ENCODE measurements around the gene SMARCC1.
A peak's percentile ranks its signal among the peaks of the same experiment; 100 is the strongest.

Gene SMARCC1

DNA sequence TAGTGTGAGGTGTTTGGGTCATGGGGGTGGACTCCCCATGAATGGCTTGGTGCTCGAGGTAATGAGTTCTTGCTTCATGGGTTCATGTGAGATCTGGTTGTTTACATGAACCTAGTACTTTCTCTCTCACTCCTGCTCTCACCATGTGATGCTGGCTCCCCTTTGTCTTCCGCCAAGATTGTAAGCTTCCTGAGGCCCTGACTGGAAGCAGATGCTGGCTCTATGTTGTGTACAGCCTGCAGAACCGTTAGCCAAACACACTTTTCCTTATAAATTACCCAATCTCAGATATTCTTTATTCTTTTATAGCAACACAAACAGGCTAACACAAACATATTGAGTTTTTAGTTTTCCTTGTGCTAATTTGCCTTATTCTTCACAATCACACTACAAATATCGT is 199.9 kb downstream of the SMARCC1 start:
- DNase-seq, result no peak

DNA sequence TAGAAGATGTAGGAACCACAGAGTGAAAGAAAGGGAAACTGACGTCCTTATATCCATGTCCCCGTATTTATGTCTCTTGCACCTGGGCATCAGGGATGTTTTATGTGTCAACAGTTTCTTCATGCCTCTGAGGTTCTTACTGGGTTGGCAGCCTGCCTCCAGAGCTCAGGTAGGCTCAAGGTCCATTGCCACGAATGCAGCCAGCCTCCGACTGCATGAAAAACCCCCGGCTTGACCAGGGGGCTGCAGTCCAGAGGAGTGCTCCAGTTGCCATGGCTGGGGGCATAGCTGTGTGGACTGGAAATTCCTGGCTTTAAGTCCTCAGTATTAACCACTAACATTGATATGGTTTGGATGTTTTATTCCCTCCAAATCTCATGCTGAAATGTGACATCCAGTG is 200.3 kb downstream of the SMARCC1 start:
- DNase-seq, result no peak

DNA sequence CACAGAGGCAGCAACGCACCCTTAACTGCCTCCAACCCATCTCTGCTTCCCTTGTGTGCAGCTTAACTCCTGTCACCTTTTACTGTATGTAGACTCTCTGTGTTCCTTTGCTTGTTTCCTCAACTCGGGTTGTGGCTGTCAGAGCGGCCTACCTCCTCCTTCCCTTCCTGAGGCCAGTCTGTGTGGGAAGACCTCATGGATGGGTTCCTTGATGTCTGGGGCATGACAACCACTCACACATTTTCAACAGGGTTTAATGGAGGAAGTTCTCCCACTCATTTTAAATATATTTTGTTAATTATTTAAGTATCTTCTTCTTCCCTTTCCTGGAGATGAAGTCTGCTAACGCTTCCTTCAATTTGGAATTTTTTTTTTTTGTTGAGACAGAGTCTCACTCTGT is 201.2 kb downstream of the SMARCC1 start:
- no peak for DNase-seq

DNA sequence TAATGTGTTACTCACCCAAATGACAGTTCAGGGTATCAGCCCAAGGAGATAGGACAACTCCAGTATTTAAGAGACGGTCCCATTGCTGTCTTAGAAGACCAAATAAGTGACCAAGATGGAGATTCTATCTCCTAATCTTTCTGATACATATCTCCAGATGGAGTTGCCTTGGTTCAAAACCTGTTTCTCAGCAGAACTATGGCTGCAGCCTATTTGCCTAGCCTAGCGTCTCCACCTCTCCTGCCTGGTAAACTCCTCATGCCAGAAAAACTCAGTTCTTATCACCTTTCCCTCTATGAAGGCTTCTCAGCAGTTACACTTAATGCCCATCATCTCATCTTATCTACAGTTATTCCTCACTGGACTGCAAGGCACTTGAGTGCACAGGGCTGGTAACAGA is 201.8 kb downstream of the SMARCC1 start:
- no peak for DNase-seq

DNA sequence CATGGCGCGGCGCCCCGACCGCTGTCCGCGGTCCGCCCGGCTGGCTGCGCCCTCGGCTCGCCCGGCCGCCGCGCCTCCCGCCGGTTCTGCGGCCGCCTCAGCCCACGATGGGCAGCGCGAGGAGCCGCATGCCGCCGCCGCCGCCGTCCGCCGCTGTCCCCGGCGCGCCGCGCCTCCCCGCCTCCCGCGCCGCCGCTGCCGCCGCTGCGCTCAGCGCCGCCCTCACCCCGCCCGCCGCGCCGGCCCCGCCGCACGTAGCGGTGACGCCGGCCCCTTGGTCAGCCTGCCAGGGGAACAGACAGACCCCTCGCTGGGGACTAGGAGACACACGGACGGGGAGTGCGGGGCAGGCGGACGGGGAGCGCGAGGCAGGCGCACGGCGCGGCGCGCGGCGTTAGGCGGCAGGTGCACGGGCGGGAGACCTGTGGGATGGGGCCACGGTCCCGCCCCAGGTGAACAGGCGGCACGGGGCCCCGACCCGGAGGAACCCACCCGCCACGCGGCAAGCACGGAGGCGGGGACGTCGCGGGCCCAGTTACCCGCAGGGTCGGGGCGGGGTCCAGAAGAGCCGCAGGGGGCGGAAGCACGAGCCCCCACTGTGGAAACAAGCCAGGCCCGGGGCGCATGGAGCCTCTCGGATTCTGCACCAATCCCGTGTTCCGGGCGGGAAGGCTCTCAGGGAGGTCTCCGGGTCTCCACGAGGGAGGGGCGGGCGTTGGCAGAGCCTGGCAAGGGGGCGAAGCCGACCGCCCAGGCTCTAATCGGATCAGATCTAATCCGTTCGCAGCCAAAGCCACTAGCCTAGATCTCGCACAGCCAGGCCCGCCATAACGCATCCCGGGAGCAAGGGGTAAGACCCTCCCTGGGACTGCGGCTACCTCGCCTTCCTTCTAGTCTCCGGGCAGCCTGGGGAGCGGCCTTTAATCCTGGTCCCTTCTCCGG is 202.7 kb downstream of the SMARCC1 start, which contains the start of gene CSPG5:
CSPG5 (minus strand) TSS at position 175 of the 942 bp plus-strand sequence; CDS start at position 3, 172 bp downstream.
- peak; percentile 11 for DNase-seq

DNA sequence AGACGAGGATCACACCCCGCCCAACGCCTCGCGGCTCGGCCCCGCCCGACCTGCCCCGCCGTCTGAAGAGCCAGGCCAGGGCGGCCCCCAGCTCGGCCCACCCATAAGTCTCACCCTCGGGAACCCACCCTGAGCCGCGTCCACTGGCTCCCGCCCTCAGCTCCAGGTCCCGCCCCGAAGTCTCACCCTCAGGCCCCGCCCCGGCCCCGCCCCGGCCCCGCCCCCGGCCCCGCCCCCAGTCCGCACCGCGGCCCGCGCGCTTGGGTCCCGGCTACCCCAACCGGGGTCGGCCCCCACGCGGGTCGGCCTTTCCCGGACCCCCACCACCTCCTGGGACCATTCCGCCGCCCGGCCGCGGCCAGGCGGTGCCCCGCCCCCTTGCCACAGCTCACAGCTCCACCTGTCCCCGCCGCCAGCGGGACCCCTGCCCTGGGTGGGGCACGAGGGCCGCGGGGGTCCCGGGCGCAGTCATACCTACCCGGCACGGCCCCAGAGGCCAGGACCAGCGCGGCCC is 203.5 kb downstream of the SMARCC1 start:
- DNase-seq, result peak; percentile 30

DNA sequence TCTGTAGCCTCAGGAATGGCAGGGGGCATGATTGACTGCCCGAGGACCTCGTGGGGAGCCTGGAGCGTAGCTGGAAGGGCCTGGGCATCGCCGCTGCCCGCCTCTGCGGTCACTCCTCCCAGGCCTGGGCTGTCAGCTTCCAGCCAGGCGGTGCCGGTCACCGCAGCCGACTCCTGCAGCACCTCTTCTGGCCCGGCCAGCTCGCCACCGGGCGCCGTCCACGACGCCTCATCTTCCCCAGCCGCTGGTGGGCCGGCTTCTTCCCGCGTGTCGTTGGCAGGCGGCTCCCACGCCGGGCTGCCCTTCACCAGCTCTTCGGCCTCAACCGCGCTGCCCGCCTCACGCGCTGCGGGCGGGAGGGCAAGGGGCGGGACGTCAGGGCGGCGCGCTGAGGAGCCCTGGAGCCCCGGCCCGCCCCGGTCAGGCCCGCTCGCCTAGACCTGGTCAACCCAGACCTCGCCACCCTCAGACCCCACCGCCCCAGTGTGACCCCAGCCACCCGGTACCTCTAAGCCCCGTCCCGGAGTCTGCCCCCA is 204.0 kb downstream of the SMARCC1 start:
- no peak for DNase-seq

DNA sequence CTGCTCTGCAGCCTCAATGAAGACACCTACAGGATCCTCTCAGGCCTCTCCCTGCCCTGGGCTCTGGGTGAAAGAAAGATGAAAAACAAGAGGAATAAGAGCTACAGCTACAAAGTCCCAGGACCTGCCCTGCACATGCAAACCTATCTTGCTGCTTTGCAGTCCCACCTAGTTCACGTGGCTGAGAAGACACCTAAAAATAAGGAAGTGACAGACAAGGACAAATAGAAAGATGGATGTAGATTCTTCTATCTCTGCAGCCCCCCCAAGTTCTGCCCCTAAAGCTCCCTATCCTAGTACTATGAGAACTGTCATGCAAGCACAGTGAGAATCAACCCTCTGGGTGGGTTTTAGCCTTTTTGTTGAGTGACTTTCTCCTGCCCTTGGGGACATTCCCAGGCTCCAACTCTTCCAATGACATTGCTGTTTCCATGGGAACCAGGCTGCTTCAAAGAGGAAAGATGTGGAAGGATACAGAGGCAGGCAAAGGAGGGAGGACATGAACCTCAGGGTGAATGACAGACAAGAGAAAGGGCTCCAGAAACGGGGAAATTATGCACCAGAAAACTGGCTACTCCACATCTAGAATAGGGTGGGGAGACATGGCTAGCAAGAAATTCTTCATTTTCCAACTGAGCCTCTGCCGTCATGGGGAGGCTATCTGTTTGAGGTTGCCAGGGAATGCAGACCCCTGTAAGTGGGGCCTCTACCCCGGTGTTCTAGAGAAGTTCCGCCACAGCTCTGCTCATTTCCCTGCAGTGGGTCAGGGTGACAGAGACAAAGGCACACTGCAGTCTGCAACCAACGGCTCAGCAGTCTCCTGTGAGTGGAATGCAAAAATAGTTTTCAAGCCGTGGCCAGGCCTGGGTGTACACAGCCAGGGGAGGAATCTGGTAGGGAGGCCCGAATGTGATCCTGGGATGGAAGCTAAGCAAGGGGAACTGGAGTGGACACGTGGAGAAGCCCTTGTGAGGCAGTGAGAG is 208.2 kb downstream of the SMARCC1 start:
- no peak for DNase-seq

DNA sequence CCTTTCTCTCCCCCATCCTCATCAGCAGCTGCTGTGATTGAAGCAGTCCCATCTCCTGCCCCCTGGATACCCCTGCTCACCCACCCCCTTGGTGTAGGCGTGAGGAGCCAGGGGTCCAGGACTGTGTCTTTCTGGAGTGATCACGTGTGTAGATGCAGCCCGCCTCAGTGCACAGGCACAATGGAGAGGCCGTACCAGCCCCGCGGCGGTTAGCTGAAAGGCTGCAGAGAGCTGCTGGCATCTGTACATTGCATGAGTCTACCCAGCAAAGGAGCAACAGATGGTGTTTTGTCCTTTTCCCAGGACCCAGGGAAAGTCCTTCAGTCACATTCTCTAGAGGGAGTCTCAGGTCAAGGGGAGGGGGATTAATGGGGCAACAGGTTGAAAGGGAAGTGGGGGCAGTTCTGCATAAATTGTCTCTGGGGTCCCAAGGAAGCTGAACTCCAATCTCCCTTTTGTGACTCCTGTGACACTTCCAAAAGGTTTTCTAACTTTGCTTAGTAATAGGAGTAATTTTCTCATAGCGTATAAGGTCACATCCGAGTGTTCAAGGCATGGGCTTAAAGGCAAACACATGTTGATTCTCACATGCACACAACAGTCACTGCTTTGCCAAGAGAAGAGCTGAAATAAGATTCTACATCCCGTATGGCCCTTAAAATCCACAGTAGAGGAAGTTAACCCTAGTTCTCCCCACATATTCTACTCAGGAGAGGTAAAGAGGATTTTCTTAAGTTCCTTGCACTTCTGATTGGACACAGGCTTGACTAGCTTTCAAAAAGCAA is 210.1 kb downstream of the SMARCC1 start:
- no peak for DNase-seq

DNA sequence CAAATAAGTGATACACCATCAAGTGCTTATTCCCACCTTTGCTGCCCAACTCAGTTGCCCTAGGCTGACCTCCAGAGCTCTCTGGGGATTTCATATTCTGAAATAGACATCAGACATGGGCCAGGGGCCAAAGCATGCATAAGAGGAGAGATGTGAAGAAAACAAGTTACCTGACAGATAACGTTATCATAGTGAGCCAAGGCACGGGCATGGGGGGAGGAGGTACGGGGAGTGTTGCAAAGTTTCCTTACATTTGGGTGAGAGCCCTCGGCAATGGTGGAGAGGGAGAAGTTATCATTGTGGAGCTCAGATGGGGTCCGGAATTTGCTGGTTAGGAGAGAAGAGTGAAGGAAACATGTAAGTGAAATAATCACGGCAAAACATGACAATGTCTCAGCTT is 212.8 kb downstream of the SMARCC1 start:
- no peak for DNase-seq

DNA sequence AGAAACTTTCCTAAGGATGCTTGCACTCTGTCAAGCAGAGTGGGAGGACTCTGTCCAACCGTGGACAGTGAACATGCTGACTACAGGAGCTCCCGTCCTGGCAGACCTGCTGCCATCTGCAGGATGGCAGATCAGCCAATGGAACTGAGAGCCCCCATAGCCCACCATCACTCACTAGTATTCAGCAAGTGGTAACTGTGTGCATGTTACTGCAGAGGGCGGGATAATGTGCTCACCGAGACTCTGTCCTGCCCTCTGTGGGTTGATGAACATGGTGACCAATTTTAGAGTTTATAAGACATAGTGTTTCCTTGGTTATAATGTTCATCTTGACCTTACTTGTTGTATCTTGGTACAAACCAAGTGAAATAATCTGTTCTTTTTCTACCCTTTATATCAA is 214.5 kb downstream of the SMARCC1 start:
- no peak for DNase-seq

DNA sequence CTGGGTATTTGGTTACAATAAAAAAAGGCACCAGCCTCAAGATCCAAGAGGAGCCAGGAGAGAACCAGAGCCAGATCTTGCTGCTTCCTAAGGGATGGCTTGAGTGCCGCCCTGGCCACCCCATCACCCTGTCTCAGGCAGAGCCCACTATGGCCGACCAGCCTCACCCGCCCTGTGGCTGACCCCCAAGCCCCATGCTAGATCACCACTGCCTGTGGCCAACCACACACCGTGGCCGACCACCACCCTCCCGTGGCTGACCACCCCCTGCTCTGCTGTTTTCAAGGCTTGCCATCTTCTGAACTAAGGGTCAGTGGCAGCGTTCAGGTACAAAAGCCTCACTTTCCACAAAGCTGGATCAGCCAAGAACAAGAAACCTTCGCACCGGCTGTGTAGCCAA is 215.0 kb downstream of the SMARCC1 start:
- DNase-seq, result no peak

DNA sequence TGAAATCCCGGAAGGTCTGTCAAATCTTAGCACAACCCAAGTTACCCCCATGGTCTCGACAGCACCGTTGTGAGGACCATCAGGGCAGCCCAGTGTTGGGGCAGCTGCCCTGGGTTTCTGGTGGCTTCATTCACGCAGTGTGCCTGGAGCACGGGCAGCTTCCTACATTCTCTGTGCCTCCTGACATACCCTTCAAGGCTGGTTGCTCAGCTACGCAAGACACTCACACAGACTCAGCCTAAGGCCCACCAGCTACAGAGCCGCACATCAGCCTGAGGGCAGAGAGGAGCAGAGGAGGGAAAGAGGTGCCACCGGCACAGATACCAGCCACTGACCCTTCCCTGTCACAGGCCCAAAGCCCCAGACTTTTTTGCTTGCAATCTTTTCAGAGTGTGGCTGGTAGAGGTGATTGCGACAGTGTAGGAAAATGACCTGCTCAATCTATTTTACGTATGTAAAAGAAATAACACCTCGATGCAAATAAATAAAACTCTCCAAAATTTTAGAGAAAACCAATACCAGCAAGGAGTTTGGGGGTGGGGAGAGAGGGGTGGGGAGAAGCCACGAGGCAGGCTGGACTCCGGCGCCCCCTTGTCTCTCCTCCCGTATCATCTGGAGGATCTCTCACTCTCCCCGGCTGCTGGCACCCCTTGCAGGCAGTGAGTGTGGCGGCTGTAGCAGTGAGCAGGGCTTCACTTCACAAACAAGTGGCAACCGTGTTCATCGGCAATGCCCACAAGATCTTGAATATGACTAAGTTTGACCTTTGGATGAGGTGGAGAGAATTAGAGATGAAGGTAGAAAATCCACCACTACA is 215.8 kb downstream of the SMARCC1 start:
- DNase-seq, result no peak

DNA sequence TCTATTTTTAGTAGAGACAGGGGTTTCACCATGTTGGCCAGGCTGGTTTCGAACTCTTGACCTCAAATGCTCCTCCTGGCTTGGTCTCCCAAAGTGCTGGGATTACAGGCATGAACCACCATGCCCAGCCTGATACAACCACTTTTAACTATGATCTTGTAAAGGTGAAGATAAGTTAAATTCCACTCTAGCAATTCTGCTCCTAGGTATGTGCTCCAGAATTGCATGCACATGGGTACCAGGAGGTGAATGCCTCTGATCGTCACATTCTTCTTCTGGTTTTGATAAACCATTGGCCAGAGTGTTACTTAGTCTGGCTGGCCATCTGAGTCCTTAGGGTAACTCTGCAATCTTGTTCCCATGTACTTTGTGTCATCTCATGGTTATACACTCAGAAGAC is 225.3 kb downstream of the SMARCC1 start:
- DNase-seq, result no peak

DNA sequence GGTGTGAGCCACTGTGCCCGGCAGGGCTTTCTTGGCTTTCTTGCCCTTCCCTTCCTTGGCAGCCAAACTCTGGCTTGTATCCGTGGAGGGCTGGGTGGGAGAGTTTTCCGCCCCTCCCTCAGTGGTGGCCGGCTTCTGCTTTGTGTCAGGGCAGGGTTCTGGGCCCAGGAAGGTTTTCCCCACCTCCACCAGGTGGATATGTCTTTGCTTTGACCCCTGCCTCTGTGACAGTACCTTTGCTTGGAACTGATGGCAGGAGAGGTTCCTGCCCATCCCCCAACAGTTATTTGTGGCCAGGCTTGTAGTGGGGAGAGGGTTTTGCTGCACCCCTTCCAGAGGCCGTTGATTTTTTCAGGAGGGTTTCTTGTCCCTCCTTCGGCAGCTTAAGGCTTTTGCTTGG is 227.4 kb downstream of the SMARCC1 start:
- no peak for DNase-seq

DNA sequence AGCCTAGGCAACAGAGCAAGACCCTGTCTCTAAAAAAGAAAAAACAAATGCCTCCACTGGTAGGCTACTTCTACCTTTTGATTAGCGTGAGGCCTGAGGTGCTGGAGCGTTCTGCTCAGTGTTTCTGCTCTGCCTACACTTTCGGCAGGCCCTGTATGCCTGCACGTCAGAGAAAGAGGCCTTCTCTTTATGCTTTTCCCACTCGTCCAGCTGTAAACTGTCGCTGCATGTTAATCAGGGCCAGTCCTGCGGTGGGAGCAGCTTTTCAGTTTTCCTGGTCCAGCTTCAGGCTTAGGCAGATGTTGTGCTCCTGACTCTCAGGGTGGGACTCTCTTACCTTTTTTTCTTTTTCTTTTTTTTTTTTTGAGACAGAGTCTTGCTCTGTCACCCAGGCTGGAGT is 228.3 kb downstream of the SMARCC1 start:
- no peak for DNase-seq

DNA sequence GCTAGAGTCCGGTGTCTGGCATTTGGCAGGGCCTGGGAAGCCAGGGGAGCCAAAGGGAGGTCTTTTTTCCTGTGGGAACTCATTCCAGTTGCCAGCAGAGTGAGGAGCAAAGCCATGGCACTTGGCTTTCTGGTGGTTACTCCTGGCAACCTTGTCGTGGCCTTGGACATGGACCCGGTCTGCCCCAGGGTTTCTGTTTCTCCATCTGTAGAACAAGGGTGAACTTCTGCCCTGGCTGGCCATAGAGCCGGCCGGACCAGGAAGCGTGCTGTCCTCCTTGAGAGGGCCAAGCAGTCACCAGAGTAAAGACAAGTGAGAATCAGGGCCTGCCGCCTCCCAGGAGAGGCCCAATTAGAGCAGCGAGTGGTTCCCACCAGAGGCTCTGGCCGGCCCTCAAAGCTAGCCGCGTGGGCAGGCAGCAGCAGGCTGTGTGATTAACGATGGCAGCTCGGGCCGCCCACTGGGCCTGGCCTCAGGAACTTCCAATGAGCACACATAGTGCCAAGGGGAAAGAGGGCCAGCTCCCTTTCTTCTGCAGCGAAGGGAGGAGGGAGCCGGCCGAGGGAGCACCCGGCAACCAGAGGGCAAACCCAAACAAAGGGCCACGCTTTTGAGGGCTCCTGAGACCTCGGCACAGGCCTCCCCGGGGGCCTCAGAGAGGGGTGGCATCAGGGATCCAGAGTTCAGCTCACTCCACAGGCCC is 239.1 kb downstream of the SMARCC1 start:
- DNase-seq, result no peak

DNA sequence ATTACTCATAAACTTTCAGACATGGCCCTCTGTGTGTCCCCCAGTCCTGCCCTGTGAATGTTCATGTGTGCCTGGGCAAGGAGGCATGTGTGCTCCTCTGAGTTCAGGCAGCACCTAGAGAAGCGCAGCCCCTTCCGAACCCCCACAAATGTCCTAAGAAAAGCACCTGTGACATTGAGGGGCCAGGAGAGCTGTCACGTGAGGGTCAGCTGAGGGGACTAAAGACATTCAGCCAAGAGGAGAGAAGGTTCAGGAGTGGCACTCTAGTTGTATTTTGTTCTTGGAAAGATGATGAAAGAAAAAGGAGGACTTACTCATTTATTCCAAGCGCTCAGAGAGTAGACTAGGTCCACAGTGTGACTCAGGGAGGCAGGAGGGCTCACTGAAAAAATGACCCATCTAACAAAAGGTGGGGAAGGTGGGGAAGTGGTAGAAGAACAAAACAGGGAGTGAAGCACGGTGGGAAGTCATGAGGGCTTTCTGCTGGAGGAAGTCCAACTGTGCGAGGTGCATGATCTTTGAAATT is 240.0 kb downstream of the SMARCC1 start:
- DNase-seq, result no peak

DNA sequence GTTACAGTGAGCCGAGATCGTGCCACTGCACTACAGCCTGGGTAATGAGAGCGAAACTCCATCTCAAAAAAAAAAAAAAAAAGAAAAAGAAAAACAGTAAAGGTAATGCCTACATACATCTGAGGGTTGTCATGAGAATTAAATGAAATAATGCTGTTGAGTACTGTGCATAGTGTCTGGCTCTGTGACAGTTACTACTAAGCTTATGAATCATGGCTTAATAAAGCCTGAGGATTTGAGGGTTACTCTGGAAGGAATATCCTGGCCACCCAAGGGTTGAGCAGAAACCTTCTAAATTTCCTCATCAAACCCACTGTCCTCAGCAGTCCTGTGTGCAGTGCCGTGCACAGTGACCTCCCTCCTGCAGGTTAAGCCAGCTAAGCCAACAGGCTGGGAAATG is 241.4 kb downstream of the SMARCC1 start:
- DNase-seq, result no peak

DNA sequence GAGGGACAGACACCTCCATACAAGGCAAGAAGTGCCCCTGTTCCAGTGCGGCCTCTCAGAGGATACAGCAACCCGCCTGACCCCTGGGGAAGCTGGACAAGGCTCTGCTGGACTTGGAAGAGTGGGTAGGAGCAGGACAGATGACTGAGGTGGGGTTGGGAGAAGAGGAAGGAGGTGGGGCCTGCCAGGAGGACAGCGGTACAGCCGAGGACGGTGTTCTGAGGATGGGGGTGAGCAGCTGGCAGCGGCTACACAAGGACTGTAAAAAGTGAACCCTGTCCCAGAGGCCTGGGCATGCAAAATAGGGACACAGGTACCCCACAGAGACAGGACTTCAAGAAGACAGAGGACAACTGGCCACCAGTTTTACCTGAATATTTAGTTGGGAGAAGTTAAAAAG is 244.7 kb downstream of the SMARCC1 start:
- DNase-seq, result no peak
